ENCODE measurements around the gene FGFR2. TPM values are rescaled to one million over a fixed set of nuclear protein-coding genes. Genes with fewer than 3 reads are reported as not detected.

Gene FGFR2
- total RNA-seq, 1 experiment from 2014 or later, result 135 TPM

DNA sequence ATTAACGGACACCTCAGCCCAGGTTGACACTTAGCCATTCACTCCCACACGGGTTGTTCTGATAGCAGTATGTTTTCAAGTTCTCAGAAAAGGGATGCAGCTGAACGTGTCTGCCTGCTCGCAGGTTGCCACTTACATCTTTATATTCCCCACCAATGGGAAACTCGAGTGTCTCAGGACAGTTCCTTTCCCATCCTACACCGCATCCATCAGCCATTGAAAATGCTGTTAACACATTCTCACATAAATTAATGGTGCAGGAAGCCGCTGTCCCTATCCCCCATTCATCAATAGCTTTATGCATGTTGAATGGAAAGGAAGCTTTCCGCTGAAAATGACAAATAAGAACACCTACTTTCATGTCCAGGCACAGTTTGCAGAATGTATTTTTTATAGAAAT is 1.7 kb upstream of the FGFR2 start:
- Histone ChIP-seq H3K18ac (ENCODE audit: insufficient read length, low read depth, low read length) (no peak overlapping the region), H2BK12ac (ENCODE audit: insufficient read length, low read depth, low read length) (no peak overlapping the region), H4K91ac (ENCODE audit: insufficient read length, low read depth, low read length) (no peak overlapping the region), H2AFZ (ENCODE audit: low read length) (no peak overlapping the region), H3K4me1 (ENCODE audit: insufficient read depth, low read length) (peaks cover 7% of the 10 kb centered on the region; the same call in 1 of the 2 replicates), H4K5ac (ENCODE audit: insufficient read length, low read depth, low read length) (no peak overlapping the region), H3K79me2 (ENCODE audit: insufficient read depth, low read length) (peaks cover 3% of the 10 kb centered on the region; the same call in 1 of the 2 replicates), H3K9me3 (ENCODE audit: control insufficient read depth, low read depth, low read length) (no peaks in the 10 kb centered on the region), H2BK120ac (ENCODE audit: low read depth, low read length, poor library complexity, severe bottlenecking) (no peak overlapping the region), H2BK5ac (ENCODE audit: insufficient read length, low read length) (no peak overlapping the region), H2BK15ac (ENCODE audit: low read depth, low read length) (no peak overlapping the region), H4K20me1 (ENCODE audit: control insufficient read depth, insufficient read depth, insufficient read length) (peaks cover 2% of the 10 kb centered on the region), H4K8ac (replicated peaks; ENCODE audit: insufficient read length, low read depth, low read length) (no peak overlapping the region), H3K56ac (ENCODE audit: insufficient read length, low read depth, low read length) (no peak overlapping the region), H3K4me2 (ENCODE audit: insufficient read depth, insufficient read length, low read length) (no peak overlapping the region), H3K9ac (ENCODE audit: extremely low read depth, insufficient read length, low read length) (no peak overlapping the region), H3K27me3 (ENCODE audit: insufficient read depth, low read length) (no peaks in the 10 kb centered on the region), H3K4ac (ENCODE audit: low read depth, low read length) (no peak overlapping the region), H3K23ac (ENCODE audit: insufficient read length, low read depth, low read length) (no peak overlapping the region), H3K27ac (ENCODE audit: insufficient read length, low read depth, low read length) (no peak overlapping the region), H3K23me2 (ENCODE audit: insufficient read length, low read depth, low read length, poor library complexity, severe bottlenecking) (peaks cover 4% of the 10 kb centered on the region), H2AK5ac (ENCODE audit: insufficient read length, low read length) (no peak overlapping the region), H3T11ph (ENCODE audit: low read length) (no peak overlapping the region), H3K14ac (ENCODE audit: insufficient read depth, low read length) (no peak overlapping the region), H2BK20ac (ENCODE audit: low read depth, low read length, poor library complexity, severe bottlenecking) (no peak overlapping the region), H3K79me1 (ENCODE audit: insufficient read depth, low read depth, low read length, poor library complexity, severe bottlenecking) (no peaks in the 10 kb centered on the region)
- Mint-ChIP-seq H3K36me3 (ENCODE audit: insufficient read depth in 1 of 3, low read depth in 3 of 3) (peaks cover 2 to 14% (median 11%) of the 10 kb centered on the region in 3 experiments), H3K4me1 (peaks cover 39 to 41% of the 10 kb centered on the region in 2 experiments), H3K27ac (peak overlapping the region in 1 of 3 experiments; percentile 70; a peak in 1 of 7 replicates), H3K4me3 (peak overlapping the region in 1 of 2 experiments; percentile 36; a peak in 3 of 5 replicates), H3K9me3 (peaks cover 2 to 3% of the 10 kb centered on the region in 2 experiments; a peak in 4 of 5 replicates), H3K27me3 (ENCODE audit: low read depth) (peaks cover 6% of the 10 kb centered on the region)
- no peak for DNase-seq
- no CpG with 5 or more reads among the region's 8 CpGs for WGBS (ENCODE audit: extremely low coverage, insufficient read length, low lambda C conversion rate)
- TF ChIP-seq, protein P1, sequence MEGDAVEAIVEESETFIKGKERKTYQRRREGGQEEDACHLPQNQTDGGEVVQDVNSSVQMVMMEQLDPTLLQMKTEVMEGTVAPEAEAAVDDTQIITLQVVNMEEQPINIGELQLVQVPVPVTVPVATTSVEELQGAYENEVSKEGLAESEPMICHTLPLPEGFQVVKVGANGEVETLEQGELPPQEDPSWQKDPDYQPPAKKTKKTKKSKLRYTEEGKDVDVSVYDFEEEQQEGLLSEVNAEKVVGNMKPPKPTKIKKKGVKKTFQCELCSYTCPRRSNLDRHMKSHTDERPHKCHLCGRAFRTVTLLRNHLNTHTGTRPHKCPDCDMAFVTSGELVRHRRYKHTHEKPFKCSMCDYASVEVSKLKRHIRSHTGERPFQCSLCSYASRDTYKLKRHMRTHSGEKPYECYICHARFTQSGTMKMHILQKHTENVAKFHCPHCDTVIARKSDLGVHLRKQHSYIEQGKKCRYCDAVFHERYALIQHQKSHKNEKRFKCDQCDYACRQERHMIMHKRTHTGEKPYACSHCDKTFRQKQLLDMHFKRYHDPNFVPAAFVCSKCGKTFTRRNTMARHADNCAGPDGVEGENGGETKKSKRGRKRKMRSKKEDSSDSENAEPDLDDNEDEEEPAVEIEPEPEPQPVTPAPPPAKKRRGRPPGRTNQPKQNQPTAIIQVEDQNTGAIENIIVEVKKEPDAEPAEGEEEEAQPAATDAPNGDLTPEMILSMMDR (conservative IDR thresholded peaks at IDR 0.05), result no peak

Data from H9 (cell line).